ENCODE measurements around the gene RERE. TPM values are rescaled to one million over a fixed set of nuclear protein-coding genes. Genes with fewer than 3 reads are reported as not detected.

Gene RERE
- total and polyA plus RNA-seq, 2 donors (not counting 3 experiments of a cell fraction or from before 2014, with no cell fraction given), result 14.1 to 113 TPM

- H3K9ac ChIP-seq (replicated peaks; ENCODE audit: extremely low read depth, insufficient read depth, low read length), result no peak overlapping the region
- H3K9me1 ChIP-seq (replicated peaks; ENCODE audit: control insufficient read depth, extremely low read depth, insufficient read depth, low read length), result no peaks in the 10 kb centered on the region
- H2AFZ ChIP-seq (ENCODE audit: low read depth, low read length), result no peak overlapping the region
- dilution Hi-C loops (cut with MboI; ENCODE audit: extremely low pct_ligation_motif_present, low sequenced_read_pairs) (no loop called here), intact Hi-C loops (cut with micrococcal nuclease) (no loop called here)
- no peak for DNase-seq (ENCODE audit: low read depth, low spot score)
- no peaks in the 10 kb centered on the region for H3K9me3 ChIP-seq (replicated peaks; ENCODE audit: control insufficient read depth, insufficient read depth, low read length)
- H3K4me1 ChIP-seq (ENCODE audit: control insufficient read depth, extremely low read depth, insufficient read depth, low read length), result no peaks in the 10 kb centered on the region
- H3K4me3 ChIP-seq (replicated peaks in 1 of 3; ENCODE audit: insufficient read depth in 1 of 3, low read depth in 1 of 3, low read length in 3 of 3), result no peak overlapping the region
- H3K4me2 ChIP-seq (ENCODE audit: insufficient read depth, low read length), result no peak overlapping the region
- H3K79me2 ChIP-seq (ENCODE audit: control insufficient read depth, insufficient read depth, low read length), result peaks cover 2% of the 10 kb centered on the region
- H3K36me3 ChIP-seq (ENCODE audit: control insufficient read depth in 2 of 2, extremely low read depth in 1 of 2, insufficient read depth in 2 of 2, low read length in 2 of 2), result no peaks in the 10 kb centered on the region
- no peak overlapping the region for H3K27ac ChIP-seq (ENCODE audit: insufficient read depth, low read depth, low read length)
- no TSS peak for BruUV-seq (replicated peaks)
- TF ChIP-seq, protein P1, sequence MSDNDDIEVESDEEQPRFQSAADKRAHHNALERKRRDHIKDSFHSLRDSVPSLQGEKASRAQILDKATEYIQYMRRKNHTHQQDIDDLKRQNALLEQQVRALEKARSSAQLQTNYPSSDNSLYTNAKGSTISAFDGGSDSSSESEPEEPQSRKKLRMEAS (IDR thresholded peaks at IDR 0.05; ENCODE audit: insufficient read depth, insufficient read length), result no peak
- TF ChIP-seq POLR2AphosphoS5 (IDR thresholded peaks at IDR 0.05; ENCODE audit: insufficient read depth, low read depth, low read length), result no peak
- no peak for FAIRE-seq
- ChIA-PET CTCF (interaction anchor here (2.4 to 3.6 kb wide), 2 partner anchors 13 to 48 kb away, joined by 6 to 12 read pairs; no protein-coding TSS in a partner anchor), POLR2A (interaction anchor here (0.7 kb wide), 1 partner anchor 12 kb away, joined by 4 read pairs; no protein-coding TSS in a partner anchor)
- H4K20me1 ChIP-seq (replicated peaks; ENCODE audit: control insufficient read depth, extremely low read depth, insufficient read depth, low read length), result peaks cover 2% of the 10 kb centered on the region
- no peaks in the 10 kb centered on the region for H3K27me3 ChIP-seq (ENCODE audit: control insufficient read depth in 2 of 2, insufficient read depth in 2 of 2, low read length in 2 of 2)
Measured at GRCh38 chr1:8800416-8800815, 17.0 kb downstream of the RERE start.

DNA sequence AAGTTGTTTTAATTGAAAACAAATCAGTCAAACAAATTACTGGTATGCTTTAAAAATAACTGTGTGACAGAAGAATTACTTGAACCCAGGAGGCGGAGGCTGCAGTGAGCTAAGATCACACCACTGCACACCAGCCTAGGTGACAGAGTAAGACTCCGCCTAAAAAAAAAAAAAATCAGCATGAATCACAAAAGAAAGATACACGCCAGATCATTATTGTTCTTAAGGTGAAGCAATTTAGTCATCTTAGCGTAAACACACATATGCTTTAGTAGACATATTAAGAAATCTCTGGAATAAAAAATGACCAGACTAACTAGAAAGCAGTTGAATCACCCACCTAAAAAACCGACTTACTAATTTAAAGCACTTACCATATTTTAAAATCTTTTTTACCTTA lies 20.2 kb downstream of the RERE start:
- H3K9me1 ChIP-seq (replicated peaks; ENCODE audit: control insufficient read depth, extremely low read depth, insufficient read depth, low read length), result no peaks in the 10 kb centered on the region
- TF ChIP-seq MYC (IDR thresholded peaks at IDR 0.05; ENCODE audit: low read depth, low read length), result no peak
- no peak for TF ChIP-seq POLR2A (IDR thresholded peaks at IDR 0.05; ENCODE audit: low read depth, low read length)
- TF ChIP-seq POLR2AphosphoS5 (IDR thresholded peaks at IDR 0.05; ENCODE audit: insufficient read depth, low read depth, low read length), result no peak
- no peak for TF ChIP-seq JUN (IDR thresholded peaks at IDR 0.05; ENCODE audit: borderline replicate concordance, insufficient read depth, insufficient read length, low read depth)
- TF ChIP-seq EZH2 (IDR thresholded peaks at IDR 0.05; ENCODE audit: borderline replicate concordance, low read depth, low read length, severe bottlenecking), result no peak
- no peak for TF ChIP-seq GATA2 (IDR thresholded peaks at IDR 0.05; ENCODE audit: insufficient read depth, insufficient read length, low read depth, low read length)
- TF ChIP-seq FOS (IDR thresholded peaks at IDR 0.05; ENCODE audit: borderline replicate concordance, insufficient read depth, low read length), result no peak
- no peaks in the 10 kb centered on the region for H3K36me3 ChIP-seq (ENCODE audit: control insufficient read depth in 2 of 2, extremely low read depth in 1 of 2, insufficient read depth in 2 of 2, low read length in 2 of 2)
- H3K79me2 ChIP-seq (ENCODE audit: control insufficient read depth, insufficient read depth, low read length), result no peaks in the 10 kb centered on the region
- DNase-seq (ENCODE audit: low read depth, low spot score) (no peak), FAIRE-seq (no peak)
- no peaks in the 10 kb centered on the region for H4K20me1 ChIP-seq (replicated peaks; ENCODE audit: control insufficient read depth, extremely low read depth, insufficient read depth, low read length)
- no peaks in the 10 kb centered on the region for H3K4me1 ChIP-seq (ENCODE audit: control insufficient read depth, extremely low read depth, insufficient read depth, low read length)
- dilution Hi-C loops (cut with MboI; ENCODE audit: extremely low pct_ligation_motif_present, low sequenced_read_pairs) (no loop called here), intact Hi-C loops (cut with micrococcal nuclease) (no loop called here)
- H3K27me3 ChIP-seq (ENCODE audit: control insufficient read depth in 2 of 2, insufficient read depth in 2 of 2, low read length in 2 of 2), result no peaks in the 10 kb centered on the region
- H3K9ac ChIP-seq (replicated peaks; ENCODE audit: extremely low read depth, insufficient read depth, low read length), result no peak overlapping the region
- no peak overlapping the region for H3K27ac ChIP-seq (ENCODE audit: insufficient read depth, low read depth, low read length)
- no peaks in the 10 kb centered on the region for H3K9me3 ChIP-seq (replicated peaks; ENCODE audit: control insufficient read depth, insufficient read depth, low read length)
- POLR2A ChIA-PET, result no interaction called here
- no peak overlapping the region for H3K4me3 ChIP-seq (replicated peaks in 1 of 3; ENCODE audit: insufficient read depth in 1 of 3, low read depth in 1 of 3, low read length in 3 of 3)
- BruUV-seq (replicated peaks), result no TSS peak
- no peak overlapping the region for H2AFZ ChIP-seq (ENCODE audit: low read depth, low read length)
- H3K4me2 ChIP-seq (ENCODE audit: insufficient read depth, low read length), result no peak overlapping the region
- CTCF ChIA-PET, result interaction anchor here (0.6 kb wide), 1 partner anchor 52 kb away, joined by 3 read pairs; no protein-coding TSS in a partner anchor
